ENCODE measurements around the gene DUT.

GRCh38 chr15:48363474-48363873 is 32.2 kb downstream of the DUT start:
- TF ChIP-seq POLR2A (IDR thresholded peaks at IDR 0.05) (no peak), CTCF (IDR thresholded peaks at IDR 0.05) (no peak)

Measured in esophagus squamous epithelium (tissue), 4 donors.